ENCODE results near the gene MBL2. TPM values are rescaled to one million over a fixed set of nuclear protein-coding genes. Genes with fewer than 3 reads are reported as not detected.

The MBL2 gene
- total RNA-seq, 1 donor from 2014 or later = not detected

GRCh38 chr10:52759154-52759553 lies 13.4 kb downstream of the MBL2 start:
- Histone ChIP-seq H3K27ac (no peak overlapping the region), H3K36me3 (no peaks in the 10 kb centered on the region), H3K4me1 (no peaks in the 10 kb centered on the region), H3K27me3 (ENCODE audit: low read depth) (no peaks in the 10 kb centered on the region), H3K9me3 (no peaks in the 10 kb centered on the region), H3K4me3 (no peak overlapping the region)
- TF ChIP-seq CTCF (IDR thresholded peaks at IDR 0.05) = no peak
- intact Hi-C loops (cut with DNase I) = no loop called here
- ATAC-seq (peak; percentile 19 to 49), DNase-seq (no peak)

GRCh38 chr10:52758406-52758805 lies 14.2 kb downstream of the MBL2 start:
- H3K4me3 ChIP-seq = no peak overlapping the region
- H3K4me1 ChIP-seq = no peaks in the 10 kb centered on the region
- ATAC-seq (no peak), DNase-seq (no peak)
- no peaks in the 10 kb centered on the region for H3K36me3 ChIP-seq
- no peaks in the 10 kb centered on the region for H3K9me3 ChIP-seq
- H3K27me3 ChIP-seq (ENCODE audit: low read depth) = no peaks in the 10 kb centered on the region
- intact Hi-C loops (cut with DNase I) = no loop called here
- TF ChIP-seq CTCF (IDR thresholded peaks at IDR 0.05) = no peak
- no peak overlapping the region for H3K27ac ChIP-seq

DNA sequence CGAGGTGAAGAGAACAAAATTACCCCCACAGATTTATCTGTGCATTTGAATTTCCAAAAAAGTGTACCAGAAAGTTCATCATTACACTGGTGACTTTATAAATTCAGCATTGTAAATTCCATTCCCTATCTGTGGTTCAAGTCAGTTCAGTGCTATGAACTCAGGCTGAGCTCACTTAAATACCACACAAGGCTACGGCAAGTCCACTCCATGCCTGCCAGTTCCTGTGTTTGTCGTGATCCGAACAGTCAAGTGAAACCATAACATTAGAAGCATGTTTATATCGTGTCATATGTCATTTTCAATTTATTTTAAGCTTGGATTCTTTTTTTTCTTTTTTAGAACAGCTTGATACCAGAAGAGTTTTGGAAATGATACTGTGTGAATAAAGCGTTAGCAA lies 14.8 kb downstream of the MBL2 start:
- H3K27ac ChIP-seq = no peak overlapping the region
- no peak for DNase-seq
- no peaks in the 10 kb centered on the region for H3K4me1 ChIP-seq
- no peaks in the 10 kb centered on the region for H3K36me3 ChIP-seq
- H3K9me3 ChIP-seq = no peaks in the 10 kb centered on the region
- TF ChIP-seq CTCF (IDR thresholded peaks at IDR 0.05) = no peak
- H3K27me3 ChIP-seq (ENCODE audit: low read depth) = no peaks in the 10 kb centered on the region
- ATAC-seq = no peak
- intact Hi-C loops (cut with DNase I) = no loop called here
- H3K4me3 ChIP-seq = no peak overlapping the region

DNA sequence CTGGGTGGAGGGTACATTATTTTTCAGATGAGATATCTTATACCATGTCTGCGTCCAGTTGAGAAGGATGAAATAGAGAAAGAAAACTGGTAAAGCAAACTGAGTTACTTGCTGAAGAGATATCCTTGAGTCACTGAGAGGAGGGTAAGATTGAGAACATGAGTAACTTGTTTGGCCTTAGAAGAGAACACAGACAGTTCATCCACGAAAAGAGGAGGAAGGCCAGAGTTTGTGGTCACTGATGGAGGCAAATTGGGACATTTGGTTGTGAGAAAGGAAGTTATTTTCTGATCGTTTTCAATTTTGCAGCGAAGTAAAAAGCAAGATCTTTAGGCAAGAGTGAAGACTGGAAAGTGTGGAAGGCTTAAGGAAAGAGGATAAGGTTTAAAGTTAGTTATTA lies 15.6 kb downstream of the MBL2 start:
- Histone ChIP-seq H3K9me3 (no peaks in the 10 kb centered on the region), H3K27me3 (ENCODE audit: low read depth) (no peaks in the 10 kb centered on the region), H3K27ac (no peak overlapping the region), H3K4me1 (no peaks in the 10 kb centered on the region), H3K4me3 (no peak overlapping the region), H3K36me3 (no peaks in the 10 kb centered on the region)
- no peak for TF ChIP-seq CTCF (IDR thresholded peaks at IDR 0.05)
- intact Hi-C loops (cut with DNase I) = no loop called here
- DNase-seq (no peak), ATAC-seq (no peak)

GRCh38 chr10:52756295-52756694 lies 16.3 kb downstream of the MBL2 start:
- ATAC-seq = no peak
- H3K36me3 ChIP-seq = no peaks in the 10 kb centered on the region
- DNase-seq = no peak

More at GRCh38 chr10:52756295-52756694, 16.3 kb downstream of the MBL2 start:
- Histone ChIP-seq H3K4me3 (no peak overlapping the region), H3K27ac (no peak overlapping the region), H3K9me3 (no peaks in the 10 kb centered on the region), H3K27me3 (ENCODE audit: low read depth) (no peaks in the 10 kb centered on the region), H3K4me1 (no peaks in the 10 kb centered on the region)
- intact Hi-C loops (cut with DNase I) = no loop called here
- no peak for TF ChIP-seq CTCF (IDR thresholded peaks at IDR 0.05)

All from lower lobe of right lung (tissue), 2 donors.